ENCODE measurements around the gene TUBGCP3. TPM values are rescaled to one million over a fixed set of nuclear protein-coding genes. Genes with fewer than 3 reads are reported as not detected.

TUBGCP3 gene
- total RNA-seq, 1 experiment from 2014 or later, result 37.3 TPM

- Histone ChIP-seq H3K79me1 (ENCODE audit: insufficient read depth, low read depth, low read length, poor library complexity, severe bottlenecking) (no peaks in the 10 kb centered on the region), H2BK5ac (ENCODE audit: insufficient read length, low read length) (no peak overlapping the region), H2BK120ac (ENCODE audit: low read depth, low read length, poor library complexity, severe bottlenecking) (no peak overlapping the region), H3K4me2 (ENCODE audit: insufficient read depth, insufficient read length, low read length) (no peak overlapping the region), H2AFZ (ENCODE audit: low read length) (no peak overlapping the region), H3K23me2 (ENCODE audit: insufficient read length, low read depth, low read length, poor library complexity, severe bottlenecking) (no peaks in the 10 kb centered on the region), H4K8ac (replicated peaks; ENCODE audit: insufficient read length, low read depth, low read length) (no peak overlapping the region), H3K18ac (ENCODE audit: insufficient read length, low read depth, low read length) (no peak overlapping the region), H2BK12ac (ENCODE audit: insufficient read length, low read depth, low read length) (no peak overlapping the region), H3K4ac (ENCODE audit: low read depth, low read length) (no peak overlapping the region), H3T11ph (ENCODE audit: low read length) (no peak overlapping the region), H4K91ac (ENCODE audit: insufficient read length, low read depth, low read length) (no peak overlapping the region), H2AK5ac (ENCODE audit: insufficient read length, low read length) (no peak overlapping the region), H3K4me1 (ENCODE audit: insufficient read depth, low read length) (no peaks in the 10 kb centered on the region), H3K9me3 (ENCODE audit: control insufficient read depth, low read depth, low read length) (no peaks in the 10 kb centered on the region), H3K14ac (ENCODE audit: insufficient read depth, low read length) (no peak overlapping the region; the same call in 1 of the 2 replicates), H3K27ac (ENCODE audit: insufficient read length, low read depth, low read length) (no peak overlapping the region), H2BK15ac (ENCODE audit: low read depth, low read length) (no peak overlapping the region), H4K5ac (ENCODE audit: insufficient read length, low read depth, low read length) (no peak overlapping the region), H3K79me2 (ENCODE audit: insufficient read depth, low read length) (no peaks in the 10 kb centered on the region), H3K9ac (ENCODE audit: extremely low read depth, insufficient read length, low read length) (no peak overlapping the region), H3K27me3 (ENCODE audit: insufficient read depth, low read length) (no peaks in the 10 kb centered on the region), H3K23ac (ENCODE audit: insufficient read length, low read depth, low read length) (no peak overlapping the region), H4K20me1 (ENCODE audit: control insufficient read depth, insufficient read depth, insufficient read length) (no peaks in the 10 kb centered on the region), H2BK20ac (ENCODE audit: low read depth, low read length, poor library complexity, severe bottlenecking) (no peak overlapping the region), H3K56ac (ENCODE audit: insufficient read length, low read depth, low read length) (no peak overlapping the region)
- no peak overlapping the region; a peak in 1 of 7 replicates for H3K27ac Mint-ChIP-seq
- no peak for TF ChIP-seq CTCF (conservative IDR thresholded peaks at IDR 0.05)
- peaks cover 3 to 10% of the 10 kb centered on the region in 2 experiments for H3K4me1 Mint-ChIP-seq
- no peak overlapping the region for H3K4me3 Mint-ChIP-seq
- DNase-seq, result no peak
- no CpG with 5 or more reads among the region's 8 CpGs for WGBS (ENCODE audit: extremely low coverage, insufficient read length, low lambda C conversion rate)
- peaks cover 40% of the 10 kb centered on the region for H3K27me3 Mint-ChIP-seq (ENCODE audit: low read depth)
- H3K36me3 Mint-ChIP-seq (ENCODE audit: insufficient read depth in 1 of 3, low read depth in 3 of 3), result no peaks in the 10 kb centered on the region
- no peaks in the 10 kb centered on the region for H3K9me3 Mint-ChIP-seq
These were observed 27.4 kb upstream of the TUBGCP3 start for GRCh38 chr13:112615391-112615790.

Data from H9 (cell line).